Activated CD8-positive, alpha-beta memory T cell treated with anti-CD3 and anti-CD28 coated beads for 24 hours (primary cell): ENCODE results near the gene CD163L1.

ENCODE experiments used
- DNase-seq: peaks from one replicate; pipeline ENCODE4 v3.0.0-alpha.2; 2020

Gene CD163L1

GRCh38 chr12:7321624-7322023, 122.3 kb downstream of the CD163L1 start:
- no peak for DNase-seq

DNA sequence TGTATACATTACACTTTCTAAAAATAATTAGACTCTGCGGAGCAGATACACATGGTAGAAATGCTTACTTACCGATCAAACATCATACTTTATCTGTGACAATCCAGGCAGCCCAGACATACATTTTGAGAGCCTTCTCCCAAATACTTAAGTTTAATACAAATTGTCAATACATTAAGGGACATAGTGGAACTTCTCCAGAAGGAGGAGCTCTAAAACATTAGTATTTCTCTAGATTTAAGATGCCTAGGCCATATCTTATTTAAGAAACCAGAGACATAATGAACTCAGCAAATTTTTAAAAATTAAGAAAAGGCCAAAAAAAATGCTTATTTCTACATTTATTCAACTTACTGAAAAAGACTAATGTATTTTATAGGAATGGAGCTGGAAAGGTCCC, 124.0 kb downstream of the CD163L1 start:
- DNase-seq = no peak

DNA sequence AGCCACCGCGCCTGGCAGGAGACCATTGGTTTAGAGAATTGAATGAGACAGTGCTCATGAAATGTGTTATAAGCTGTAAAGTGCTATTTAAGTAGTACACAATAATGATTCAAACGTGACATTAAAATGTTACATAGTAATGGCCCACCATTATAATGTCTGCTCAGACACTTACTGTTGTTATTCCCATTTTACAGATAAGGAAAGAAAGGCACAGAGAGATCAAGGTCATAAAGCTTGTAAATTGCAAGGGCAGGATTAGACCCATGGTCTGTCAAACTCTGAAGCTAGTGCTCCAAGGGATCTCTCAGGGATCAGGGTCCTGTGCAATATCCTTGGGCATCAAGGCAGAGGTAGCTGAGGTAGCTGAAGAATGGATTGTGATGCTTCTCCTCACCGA, 133.9 kb downstream of the CD163L1 start:
- no peak for DNase-seq
